Nephron (organoid): ENCODE data around the gene TFAP2D.

Experiments
- H3K27ac Mint-ChIP-seq, 3 experiments: 2 replicates each; pipeline ENCODE4 v1.8.0; 2020; ENCODE audit warnings: mixed read lengths in 3 of 3, mild to moderate bottlenecking in 2 of 3, moderate library complexity in 1 of 3
- H3K27me3 Mint-ChIP-seq: 2 replicates; pipeline ENCODE4 v1.8.0; 2021; ENCODE audit warnings: low read depth, mild to moderate bottlenecking, moderate library complexity, mixed read lengths
- H3K36me3 Mint-ChIP-seq: 2 replicates; pipeline ENCODE4 v1.8.0; 2020; ENCODE audit warnings: low read depth, mixed read lengths
- H3K4me1 Mint-ChIP-seq: 2 replicates; pipeline ENCODE4 v1.8.0; 2020; ENCODE audit warnings: mixed read lengths
- H3K4me3 Mint-ChIP-seq, 3 experiments: 2 replicates each; pipeline ENCODE4 v1.8.0; 2020; ENCODE audit warnings: mild to moderate bottlenecking in 3 of 3, mixed read lengths in 3 of 3, moderate library complexity in 2 of 3
- H3K9me3 Mint-ChIP-seq: 2 replicates; pipeline ENCODE4 v1.8.0; 2020; ENCODE audit warnings: mixed read lengths
- TF ChIP-seq, protein P1 (sequence below), 3 experiments: fragments of 200-600 bp; sonication (generic); IDR thresholded peaks; one replicate each; pipeline ENCODE4 v1.5.0; 2021; ENCODE audit warnings: antibody characterized with exemption in 3 of 3; ENCODE audit not compliant: unreplicated experiment in 3 of 3

Gene TFAP2D

DNA sequence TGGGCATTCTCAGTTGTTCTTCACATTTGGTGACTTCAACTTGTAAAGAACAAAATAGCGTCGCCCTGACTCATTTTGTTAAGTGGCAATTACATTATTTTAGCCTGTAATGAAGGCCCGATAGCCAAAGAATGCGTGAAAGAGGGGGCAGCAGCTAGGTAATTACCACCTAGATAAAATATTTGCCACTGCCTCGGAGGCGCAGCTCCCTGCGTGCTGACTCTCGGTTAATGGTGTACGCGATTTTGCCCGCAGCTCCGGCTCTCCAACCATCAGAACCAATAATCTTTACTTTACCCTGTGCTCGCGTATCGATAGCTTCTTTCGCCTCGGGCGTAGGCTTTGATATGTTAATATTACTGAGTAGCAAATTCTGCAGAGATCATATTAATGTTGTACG lies 8.7 kb downstream of the TFAP2D start:
- Mint-ChIP-seq H3K27ac (no peak overlapping the region), H3K9me3 (peaks cover 5% of the 10 kb centered on the region), H3K4me3 (no peak overlapping the region), H3K36me3 (no peaks in the 10 kb centered on the region), H3K27me3 (peaks cover 100% of the 10 kb centered on the region), H3K4me1 (no peaks in the 10 kb centered on the region)
- TF ChIP-seq, protein P1, sequence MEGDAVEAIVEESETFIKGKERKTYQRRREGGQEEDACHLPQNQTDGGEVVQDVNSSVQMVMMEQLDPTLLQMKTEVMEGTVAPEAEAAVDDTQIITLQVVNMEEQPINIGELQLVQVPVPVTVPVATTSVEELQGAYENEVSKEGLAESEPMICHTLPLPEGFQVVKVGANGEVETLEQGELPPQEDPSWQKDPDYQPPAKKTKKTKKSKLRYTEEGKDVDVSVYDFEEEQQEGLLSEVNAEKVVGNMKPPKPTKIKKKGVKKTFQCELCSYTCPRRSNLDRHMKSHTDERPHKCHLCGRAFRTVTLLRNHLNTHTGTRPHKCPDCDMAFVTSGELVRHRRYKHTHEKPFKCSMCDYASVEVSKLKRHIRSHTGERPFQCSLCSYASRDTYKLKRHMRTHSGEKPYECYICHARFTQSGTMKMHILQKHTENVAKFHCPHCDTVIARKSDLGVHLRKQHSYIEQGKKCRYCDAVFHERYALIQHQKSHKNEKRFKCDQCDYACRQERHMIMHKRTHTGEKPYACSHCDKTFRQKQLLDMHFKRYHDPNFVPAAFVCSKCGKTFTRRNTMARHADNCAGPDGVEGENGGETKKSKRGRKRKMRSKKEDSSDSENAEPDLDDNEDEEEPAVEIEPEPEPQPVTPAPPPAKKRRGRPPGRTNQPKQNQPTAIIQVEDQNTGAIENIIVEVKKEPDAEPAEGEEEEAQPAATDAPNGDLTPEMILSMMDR (IDR thresholded peaks at IDR 0.05; ENCODE audit: unreplicated experiment in 3 of 3), result no peak

- TF ChIP-seq, protein P1 (IDR thresholded peaks at IDR 0.05; ENCODE audit: unreplicated experiment in 3 of 3), result no peak
- no peaks in the 10 kb centered on the region for H3K4me1 Mint-ChIP-seq
- H3K27me3 Mint-ChIP-seq, result peaks cover 100% of the 10 kb centered on the region
- H3K36me3 Mint-ChIP-seq, result no peaks in the 10 kb centered on the region
- peaks cover 5% of the 10 kb centered on the region for H3K9me3 Mint-ChIP-seq
- no peak overlapping the region for H3K4me3 Mint-ChIP-seq
- H3K27ac Mint-ChIP-seq, result no peak overlapping the region
Observed at GRCh38 chr6:50722829-50723554, 9.7 kb downstream of the TFAP2D start.

GRCh38 chr6:50724381-50725124 lies 11.2 kb downstream of the TFAP2D start:
- peaks cover 98% of the 10 kb centered on the region for H3K27me3 Mint-ChIP-seq
- peaks cover 5% of the 10 kb centered on the region for H3K9me3 Mint-ChIP-seq
- no peaks in the 10 kb centered on the region for H3K36me3 Mint-ChIP-seq
- TF ChIP-seq, protein P1 (IDR thresholded peaks at IDR 0.05; ENCODE audit: unreplicated experiment in 3 of 3), result no peak
- no peaks in the 10 kb centered on the region for H3K4me1 Mint-ChIP-seq
- H3K27ac Mint-ChIP-seq, result no peak overlapping the region
- no peak overlapping the region for H3K4me3 Mint-ChIP-seq

- H3K4me1 Mint-ChIP-seq, result no peaks in the 10 kb centered on the region
- no peaks in the 10 kb centered on the region for H3K36me3 Mint-ChIP-seq
- H3K9me3 Mint-ChIP-seq, result no peaks in the 10 kb centered on the region
- TF ChIP-seq, protein P1 (IDR thresholded peaks at IDR 0.05; ENCODE audit: unreplicated experiment in 3 of 3), result no peak
- peaks cover 14% of the 10 kb centered on the region for H3K27me3 Mint-ChIP-seq
- no peak overlapping the region for H3K27ac Mint-ChIP-seq
- no peak overlapping the region for H3K4me3 Mint-ChIP-seq
Observed at GRCh38 chr6:50734488-50734887, 21.2 kb downstream of the TFAP2D start.

- no peak overlapping the region for H3K4me3 Mint-ChIP-seq
- H3K4me1 Mint-ChIP-seq, result no peaks in the 10 kb centered on the region
- TF ChIP-seq, protein P1 (IDR thresholded peaks at IDR 0.05; ENCODE audit: unreplicated experiment in 3 of 3), result no peak
Observed at GRCh38 chr6:50742161-50742560, 28.8 kb downstream of the TFAP2D start.

More at GRCh38 chr6:50742161-50742560, 28.8 kb downstream of the TFAP2D start:
- Mint-ChIP-seq H3K27ac (no peak overlapping the region), H3K36me3 (no peaks in the 10 kb centered on the region), H3K9me3 (no peaks in the 10 kb centered on the region), H3K27me3 (peaks cover 3% of the 10 kb centered on the region)
